ENCODE data around the gene MAD2L1BP.

DNA sequence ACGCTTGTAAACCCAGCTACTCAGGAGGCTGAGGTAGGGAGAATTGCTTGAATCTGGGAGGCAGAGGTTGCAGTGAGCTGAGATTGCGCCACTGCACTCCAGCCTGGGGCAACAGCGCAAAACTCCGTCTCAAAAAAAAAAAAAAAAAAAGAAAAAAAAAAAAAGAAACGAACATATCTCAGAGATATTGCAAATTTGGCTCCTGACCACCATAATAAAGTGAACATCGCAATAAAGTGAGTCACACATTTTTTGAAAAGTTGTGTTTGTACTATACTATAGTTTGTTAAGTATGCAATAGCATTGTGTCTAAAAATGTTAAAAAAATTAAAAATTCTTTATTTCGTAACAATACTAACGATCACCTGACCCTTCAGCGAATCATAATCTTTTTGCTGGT lies 22.5 kb downstream of the MAD2L1BP start:
- TF ChIP-seq, protein P1, sequence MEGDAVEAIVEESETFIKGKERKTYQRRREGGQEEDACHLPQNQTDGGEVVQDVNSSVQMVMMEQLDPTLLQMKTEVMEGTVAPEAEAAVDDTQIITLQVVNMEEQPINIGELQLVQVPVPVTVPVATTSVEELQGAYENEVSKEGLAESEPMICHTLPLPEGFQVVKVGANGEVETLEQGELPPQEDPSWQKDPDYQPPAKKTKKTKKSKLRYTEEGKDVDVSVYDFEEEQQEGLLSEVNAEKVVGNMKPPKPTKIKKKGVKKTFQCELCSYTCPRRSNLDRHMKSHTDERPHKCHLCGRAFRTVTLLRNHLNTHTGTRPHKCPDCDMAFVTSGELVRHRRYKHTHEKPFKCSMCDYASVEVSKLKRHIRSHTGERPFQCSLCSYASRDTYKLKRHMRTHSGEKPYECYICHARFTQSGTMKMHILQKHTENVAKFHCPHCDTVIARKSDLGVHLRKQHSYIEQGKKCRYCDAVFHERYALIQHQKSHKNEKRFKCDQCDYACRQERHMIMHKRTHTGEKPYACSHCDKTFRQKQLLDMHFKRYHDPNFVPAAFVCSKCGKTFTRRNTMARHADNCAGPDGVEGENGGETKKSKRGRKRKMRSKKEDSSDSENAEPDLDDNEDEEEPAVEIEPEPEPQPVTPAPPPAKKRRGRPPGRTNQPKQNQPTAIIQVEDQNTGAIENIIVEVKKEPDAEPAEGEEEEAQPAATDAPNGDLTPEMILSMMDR (IDR thresholded peaks at IDR 0.05) = no peak
- TF ChIP-seq ZFX (IDR thresholded peaks at IDR 0.05; ENCODE audit: borderline replicate concordance) = no peak

All from 22Rv1 (cell line).